Activated CD4-positive, CD25-positive, alpha-beta regulatory T cell (primary cell): ENCODE data around the gene GRM2.

Experiments used
- DNase-seq, 4 experiments: peaks; one replicate each; lab custom pipeline; 2025; lab: John Stamatoyannopoulos, UW

GRM2 gene

GRCh38 chr3:51680196-51680595, 26.7 kb upstream of the GRM2 start:
- no peak for DNase-seq

GRCh38 chr3:51680663-51681230, 26.1 kb upstream of the GRM2 start:
- no peak for DNase-seq

- no peak for DNase-seq
Measured at GRCh38 chr3:51681453-51681852, 25.4 kb upstream of the GRM2 start.

- peak; percentile 19 to 45 (median 40) for DNase-seq
Measured at GRCh38 chr3:51682079-51682478, 24.8 kb upstream of the GRM2 start.

GRCh38 chr3:51682526-51682925, 24.3 kb upstream of the GRM2 start:
- DNase-seq, result no peak

- no peak for DNase-seq
Measured at GRCh38 chr3:51683566-51683965, 23.3 kb upstream of the GRM2 start.

GRCh38 chr3:51684971-51685751, 21.7 kb upstream of the GRM2 start:
- DNase-seq, result no peak

- no peak for DNase-seq
Measured at GRCh38 chr3:51686056-51686455, 20.8 kb upstream of the GRM2 start.

GRCh38 chr3:51686512-51687215, 20.2 kb upstream of the GRM2 start:
- peak; percentile 32 to 77 (median 68) for DNase-seq

- no peak for DNase-seq
Measured at GRCh38 chr3:51687431-51688205, 19.2 kb upstream of the GRM2 start.

- no peak for DNase-seq
Measured at GRCh38 chr3:51688206-51688600, 18.7 kb upstream of the GRM2 start.

- no peak for DNase-seq
Measured at GRCh38 chr3:51691021-51691420, 15.8 kb upstream of the GRM2 start.

- no peak for DNase-seq
Measured at GRCh38 chr3:51691949-51692348, 14.9 kb upstream of the GRM2 start.

GRCh38 chr3:51692980-51693395, 13.9 kb upstream of the GRM2 start:
- no peak for DNase-seq

- DNase-seq, result no peak
Measured at GRCh38 chr3:51696954-51697353, 9.9 kb upstream of the GRM2 start.

- no peak for DNase-seq
Measured at GRCh38 chr3:51698209-51698608, 8.7 kb upstream of the GRM2 start.

- DNase-seq, result no peak
Measured at GRCh38 chr3:51700403-51700802, 6.5 kb upstream of the GRM2 start.

GRCh38 chr3:51702156-51702555, 4.7 kb upstream of the GRM2 start:
- DNase-seq, result no peak

- no peak for DNase-seq
Measured at GRCh38 chr3:51703068-51703760, 3.7 kb upstream of the GRM2 start.

- no peak for DNase-seq
Measured at GRCh38 chr3:51703761-51704510, 2.9 kb upstream of the GRM2 start.

- no peak for DNase-seq
Measured at GRCh38 chr3:51704511-51704950, 2.3 kb upstream of the GRM2 start.
